SJCRH30 (cell line): ENCODE data around the gene AGPAT1. TPM values are rescaled to one million over a fixed set of nuclear protein-coding genes. Genes with fewer than 3 reads are reported as not detected.

Source experiments
- DNase-seq, 2 experiments: peaks; one replicate each; pipeline ENCODE4 v3.0.0-alpha.2; 2015 to 2020
- H3K27ac ChIP-seq: fragments of 250-450 bp; sonication (Bioruptor Pico); 2 replicates; pipeline ENCODE4 v1.5.1; 2020; ENCODE audit warnings: mild to moderate bottlenecking, moderate library complexity
- H3K27me3 ChIP-seq: fragments of 250-450 bp; sonication (Bioruptor Pico); 2 replicates; pipeline ENCODE4 v1.5.1; 2020; ENCODE audit warnings: mild to moderate bottlenecking, moderate library complexity
- H3K36me3 ChIP-seq: fragments of 250-450 bp; sonication (Bioruptor Pico); 2 replicates; pipeline ENCODE4 v1.5.1; 2020; ENCODE audit warnings: mild to moderate bottlenecking, moderate library complexity
- H3K4me1 ChIP-seq: fragments of 250-450 bp; sonication (Bioruptor Pico); 2 replicates; pipeline ENCODE4 v1.5.1; 2020; ENCODE audit warnings: mild to moderate bottlenecking, moderate library complexity
- H3K4me3 ChIP-seq: fragments of 250-450 bp; sonication (Bioruptor Pico); 2 replicates; pipeline ENCODE4 v1.5.1; 2020; ENCODE audit warnings: mild to moderate bottlenecking, moderate library complexity
- H3K9me3 ChIP-seq: fragments of 250-450 bp; sonication (Bioruptor Pico); replicated peaks from 2 replicates; pipeline ENCODE4 v1.5.1; 2020; ENCODE audit warnings: mild to moderate bottlenecking, moderate library complexity
- total RNA-seq: library from RNA; depleted of rRNA; stranded (reverse); fragments of >200 nt; shearing (Covaris generic); gene quantifications from 2 replicates; pipeline ENCODE4 v1.2.3, GENCODE V29; 2014

AGPAT1 gene
- total RNA-seq, 1 experiment from 2014 or later, result 70.3 TPM

DNA sequence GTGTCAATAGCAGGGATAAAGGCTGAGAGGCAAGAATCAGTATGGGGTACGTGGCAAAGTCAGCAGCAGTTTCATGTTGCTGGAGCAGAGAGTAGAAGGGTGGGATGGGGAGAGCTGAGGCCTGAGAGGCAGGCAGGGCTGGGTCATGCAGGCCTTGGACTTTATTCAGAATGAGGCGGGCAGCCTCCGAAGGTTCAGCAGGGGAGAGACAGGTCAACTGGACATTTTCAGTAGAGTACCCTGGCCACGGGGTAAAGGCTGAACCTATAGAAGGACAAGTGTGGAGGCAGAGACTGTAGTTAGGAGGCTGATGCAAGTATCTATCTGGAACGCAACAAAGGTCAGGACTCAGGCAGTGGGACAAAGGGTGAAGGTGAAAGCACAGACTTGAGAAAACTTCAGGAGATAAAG, 34.3 kb upstream of the AGPAT1 start:
- H3K9me3 ChIP-seq, result no peaks in the 10 kb centered on the region
- no peak for DNase-seq
- H3K27ac ChIP-seq, result no peak overlapping the region
- no peaks in the 10 kb centered on the region for H3K27me3 ChIP-seq
- no peaks in the 10 kb centered on the region for H3K4me1 ChIP-seq
- H3K36me3 ChIP-seq, result no peaks in the 10 kb centered on the region
- H3K4me3 ChIP-seq, result no peak overlapping the region

DNA sequence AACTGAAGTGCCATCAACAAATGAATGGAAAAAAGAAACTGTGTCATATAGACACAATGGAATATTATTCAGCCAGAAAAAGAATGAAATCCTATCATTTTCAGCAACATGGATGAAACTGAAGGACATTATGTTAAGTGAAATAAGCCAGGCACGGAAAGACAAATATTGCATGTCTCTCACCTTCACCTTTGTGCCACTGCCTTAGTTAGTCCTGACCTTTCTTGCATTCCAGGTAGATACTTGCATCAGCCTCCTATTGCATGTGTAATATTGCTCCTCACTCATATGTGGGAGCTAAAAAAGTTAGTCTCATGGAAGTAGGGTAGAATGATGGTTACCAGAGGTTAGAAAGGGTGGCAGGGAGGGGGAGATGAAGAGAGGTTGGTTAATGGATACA, 33.1 kb upstream of the AGPAT1 start:
- no peaks in the 10 kb centered on the region for H3K9me3 ChIP-seq

DNA sequence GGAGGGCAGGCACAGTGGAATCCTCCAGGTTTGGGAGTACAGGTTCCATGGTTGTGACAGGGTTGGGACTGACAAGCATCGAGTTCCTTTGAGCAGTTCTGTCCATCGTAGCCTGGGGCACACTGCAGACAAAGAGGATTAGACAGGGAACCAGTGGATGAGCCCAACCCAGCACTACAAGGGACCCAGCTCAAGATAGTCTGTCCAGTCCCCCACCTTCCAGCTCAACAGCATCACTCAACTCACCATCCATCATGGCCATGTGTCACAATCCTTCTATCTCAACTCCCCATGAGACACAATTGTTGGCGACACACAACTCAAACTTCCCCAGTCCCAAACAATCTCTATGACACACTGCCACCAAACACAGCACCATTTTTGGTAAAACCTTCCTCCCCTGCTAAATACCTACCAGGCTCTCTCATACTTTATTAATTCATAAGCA, 28.4 kb upstream of the AGPAT1 start:
- no peak overlapping the region for H3K4me3 ChIP-seq
- H3K27me3 ChIP-seq, result no peaks in the 10 kb centered on the region
- peaks cover 31% of the 10 kb centered on the region for H3K4me1 ChIP-seq
- H3K9me3 ChIP-seq, result no peaks in the 10 kb centered on the region
- H3K27ac ChIP-seq, result no peak overlapping the region
- H3K36me3 ChIP-seq, result no peaks in the 10 kb centered on the region
- DNase-seq, result no peak

More for the DNA sequence above, 33.1 kb upstream of the AGPAT1 start:
- DNase-seq, result no peak
- no peaks in the 10 kb centered on the region for H3K27me3 ChIP-seq
- no peaks in the 10 kb centered on the region for H3K36me3 ChIP-seq
- H3K4me1 ChIP-seq, result peaks cover 4% of the 10 kb centered on the region; the same call in 1 of the 2 replicates
- no peak overlapping the region for H3K27ac ChIP-seq
- H3K4me3 ChIP-seq, result no peak overlapping the region

- peaks cover 31% of the 10 kb centered on the region for H3K4me1 ChIP-seq
- H3K4me3 ChIP-seq, result no peak overlapping the region
- H3K27me3 ChIP-seq, result no peaks in the 10 kb centered on the region
- H3K9me3 ChIP-seq, result no peaks in the 10 kb centered on the region
- DNase-seq, result peak; percentile 83 to 87
- peak overlapping the region; percentile 22; the same call in 1 of the 2 replicates for H3K27ac ChIP-seq
- no peaks in the 10 kb centered on the region for H3K36me3 ChIP-seq
These were observed 27.8 kb upstream of the AGPAT1 start for GRCh38 chr6:32203426-32204267.

DNA sequence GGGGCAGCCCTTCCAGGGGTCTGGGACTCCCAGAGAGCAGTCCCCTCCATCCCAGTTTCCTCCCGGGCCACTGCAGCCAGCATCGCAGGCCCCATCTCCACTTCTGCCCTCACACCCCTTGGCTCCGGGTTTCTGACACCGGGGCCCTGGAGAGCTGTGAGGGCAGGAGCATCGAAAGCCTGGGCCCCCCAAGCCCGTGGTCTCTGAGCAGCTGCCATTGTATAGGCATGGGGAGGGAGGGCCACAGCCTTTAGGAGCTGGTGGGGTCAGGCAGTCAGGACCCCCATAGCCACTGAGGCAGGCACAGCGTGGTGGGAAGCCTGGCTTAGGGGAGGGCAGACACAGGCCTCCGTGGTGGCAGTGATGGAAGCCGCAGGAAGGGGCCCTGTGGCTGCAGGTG, 26.3 kb upstream of the AGPAT1 start:
- H3K27me3 ChIP-seq, result no peaks in the 10 kb centered on the region
- no peaks in the 10 kb centered on the region for H3K9me3 ChIP-seq
- H3K36me3 ChIP-seq, result no peaks in the 10 kb centered on the region
- peaks cover 31% of the 10 kb centered on the region for H3K4me1 ChIP-seq
- peak overlapping the region; percentile 22 for H3K27ac ChIP-seq
- peak in 1 of 2 experiments; percentile 20 for DNase-seq
- peak overlapping the region; percentile 17; the same call in 1 of the 2 replicates for H3K4me3 ChIP-seq

- Histone ChIP-seq H3K4me3 (no peak overlapping the region), H3K36me3 (no peaks in the 10 kb centered on the region), H3K9me3 (no peaks in the 10 kb centered on the region), H3K4me1 (peaks cover 31% of the 10 kb centered on the region), H3K27me3 (no peaks in the 10 kb centered on the region), H3K27ac (peak overlapping the region; percentile 22; the same call in 1 of the 2 replicates)
- no peak for DNase-seq
These were observed 25.0 kb upstream of the AGPAT1 start for GRCh38 chr6:32200711-32201475.

DNA sequence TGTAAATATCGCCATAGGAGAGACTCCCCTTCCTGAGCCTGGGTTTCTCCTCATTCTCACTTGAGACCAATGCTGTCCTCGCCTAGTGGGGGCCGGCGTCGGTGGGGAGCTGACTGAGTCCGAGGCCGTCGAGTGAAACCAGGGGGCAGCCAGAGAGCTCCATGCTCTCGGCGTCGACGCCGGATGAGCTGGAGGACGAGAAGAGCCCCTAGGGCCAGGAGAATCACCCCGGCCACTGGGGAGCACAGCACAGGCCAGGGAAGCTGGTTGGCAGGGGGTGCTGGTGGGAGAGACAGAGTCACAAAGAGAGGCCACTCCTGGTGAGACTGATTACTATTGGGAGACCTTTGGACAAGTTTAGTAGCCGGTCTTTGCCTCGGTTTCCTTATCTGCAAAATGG, 23.0 kb upstream of the AGPAT1 start:
- Histone ChIP-seq H3K4me3 (no peak overlapping the region), H3K27me3 (no peaks in the 10 kb centered on the region), H3K27ac (no peak overlapping the region), H3K9me3 (no peaks in the 10 kb centered on the region), H3K4me1 (peaks cover 26% of the 10 kb centered on the region), H3K36me3 (no peaks in the 10 kb centered on the region)
- no peak for DNase-seq

DNA sequence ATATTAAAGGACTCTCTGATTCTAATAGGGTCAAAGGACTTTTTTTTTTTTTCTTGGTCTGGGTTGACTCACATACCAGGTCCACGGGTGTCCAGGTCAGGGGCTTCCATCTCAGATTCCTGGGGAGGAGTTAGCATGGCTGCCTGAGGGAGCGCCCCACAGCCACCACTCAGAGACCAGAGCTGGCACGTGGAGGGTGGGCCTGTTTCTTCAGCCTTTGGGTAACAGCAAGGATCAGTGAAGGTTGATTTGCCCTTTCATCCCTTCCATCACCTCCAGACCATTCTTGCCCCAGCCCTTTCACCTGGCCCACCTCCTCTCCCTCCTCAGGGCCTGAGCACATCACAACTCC, 22.4 kb upstream of the AGPAT1 start:
- H3K4me3 ChIP-seq, result no peak overlapping the region
- H3K27ac ChIP-seq, result no peak overlapping the region
- no peak for DNase-seq
- no peaks in the 10 kb centered on the region for H3K36me3 ChIP-seq
- H3K27me3 ChIP-seq, result no peaks in the 10 kb centered on the region
- peaks cover 21% of the 10 kb centered on the region for H3K4me1 ChIP-seq
- no peaks in the 10 kb centered on the region for H3K9me3 ChIP-seq

DNA sequence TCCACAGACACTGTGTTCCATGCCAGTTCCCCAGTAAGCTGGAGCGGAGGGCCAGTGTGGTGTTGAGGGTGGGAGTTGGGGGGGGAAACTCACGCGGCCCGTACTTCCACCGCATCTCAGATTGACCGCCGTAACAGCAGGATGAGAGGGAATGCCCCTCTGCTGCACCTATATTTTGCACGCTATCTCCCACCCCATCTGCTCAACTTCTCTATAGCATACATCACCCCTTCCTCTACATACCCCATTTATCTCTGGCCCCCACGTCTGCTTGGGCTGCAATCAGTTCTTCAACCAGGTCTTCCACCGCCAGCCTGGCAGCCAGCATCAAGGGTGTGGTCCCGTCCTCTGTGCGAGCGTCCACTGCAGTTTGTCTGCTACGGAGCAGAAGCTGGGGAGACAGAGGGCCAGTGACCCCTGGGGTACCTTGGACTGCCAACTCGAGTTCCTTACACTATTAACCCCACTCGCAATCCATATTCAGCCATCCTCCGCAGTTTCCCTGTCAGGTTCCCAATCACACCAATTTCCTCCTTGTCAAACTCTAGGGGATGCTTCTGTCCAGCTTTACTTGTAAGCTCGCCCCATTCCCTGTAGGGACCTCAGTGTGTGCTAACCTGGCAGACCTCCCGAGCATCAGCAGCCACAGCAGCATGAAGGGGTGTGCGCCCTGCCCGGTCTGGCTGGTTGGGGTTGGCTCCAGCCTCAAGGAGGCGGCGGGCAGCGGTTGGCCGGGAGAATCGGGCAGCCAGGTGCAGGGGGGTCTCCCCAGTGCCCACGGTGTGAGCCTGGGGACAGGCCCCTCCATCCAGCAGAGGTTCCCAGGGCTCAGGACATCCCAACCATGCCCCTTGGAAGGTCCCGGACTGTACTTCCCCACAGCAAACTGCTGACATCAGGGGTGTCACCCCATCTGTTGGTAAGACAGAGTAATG, 21.1 kb upstream of the AGPAT1 start:
- H3K27ac ChIP-seq, result peak overlapping the region; percentile 100
- peaks cover 12% of the 10 kb centered on the region for H3K4me1 ChIP-seq
- H3K9me3 ChIP-seq, result no peaks in the 10 kb centered on the region
- no peaks in the 10 kb centered on the region for H3K36me3 ChIP-seq
- H3K27me3 ChIP-seq, result no peaks in the 10 kb centered on the region
- peak overlapping the region; percentile 73 for H3K4me3 ChIP-seq
- DNase-seq, result peak in 1 of 2 experiments; percentile 29

GRCh38 chr6:32195902-32196681, 20.2 kb upstream of the AGPAT1 start:
- Histone ChIP-seq H3K4me3 (peak overlapping the region; percentile 73), H3K36me3 (no peaks in the 10 kb centered on the region), H3K27ac (peak overlapping the region; percentile 100), H3K27me3 (no peaks in the 10 kb centered on the region), H3K9me3 (no peaks in the 10 kb centered on the region), H3K4me1 (peaks cover 4% of the 10 kb centered on the region)
- DNase-seq, result peak; percentile 96 to 97

DNA sequence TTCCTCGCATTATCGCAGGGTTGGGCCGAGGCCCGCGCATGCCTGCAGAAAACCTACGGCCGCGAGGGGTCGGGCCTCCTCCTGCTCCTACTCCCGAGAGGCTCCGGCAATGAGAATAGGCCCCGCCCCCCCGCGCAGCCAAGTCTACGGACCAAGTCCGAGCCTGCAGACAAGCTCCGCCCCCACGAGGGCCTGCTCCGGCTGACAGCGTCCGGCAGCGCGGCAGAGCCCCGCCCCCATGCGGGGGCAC, 19.7 kb upstream of the AGPAT1 start:
- Histone ChIP-seq H3K36me3 (no peaks in the 10 kb centered on the region), H3K9me3 (no peaks in the 10 kb centered on the region), H3K27me3 (no peaks in the 10 kb centered on the region), H3K27ac (peak overlapping the region; percentile 100), H3K4me3 (peak overlapping the region; percentile 73), H3K4me1 (peaks cover 6% of the 10 kb centered on the region)
- peak; percentile 99 to 100 for DNase-seq

DNA sequence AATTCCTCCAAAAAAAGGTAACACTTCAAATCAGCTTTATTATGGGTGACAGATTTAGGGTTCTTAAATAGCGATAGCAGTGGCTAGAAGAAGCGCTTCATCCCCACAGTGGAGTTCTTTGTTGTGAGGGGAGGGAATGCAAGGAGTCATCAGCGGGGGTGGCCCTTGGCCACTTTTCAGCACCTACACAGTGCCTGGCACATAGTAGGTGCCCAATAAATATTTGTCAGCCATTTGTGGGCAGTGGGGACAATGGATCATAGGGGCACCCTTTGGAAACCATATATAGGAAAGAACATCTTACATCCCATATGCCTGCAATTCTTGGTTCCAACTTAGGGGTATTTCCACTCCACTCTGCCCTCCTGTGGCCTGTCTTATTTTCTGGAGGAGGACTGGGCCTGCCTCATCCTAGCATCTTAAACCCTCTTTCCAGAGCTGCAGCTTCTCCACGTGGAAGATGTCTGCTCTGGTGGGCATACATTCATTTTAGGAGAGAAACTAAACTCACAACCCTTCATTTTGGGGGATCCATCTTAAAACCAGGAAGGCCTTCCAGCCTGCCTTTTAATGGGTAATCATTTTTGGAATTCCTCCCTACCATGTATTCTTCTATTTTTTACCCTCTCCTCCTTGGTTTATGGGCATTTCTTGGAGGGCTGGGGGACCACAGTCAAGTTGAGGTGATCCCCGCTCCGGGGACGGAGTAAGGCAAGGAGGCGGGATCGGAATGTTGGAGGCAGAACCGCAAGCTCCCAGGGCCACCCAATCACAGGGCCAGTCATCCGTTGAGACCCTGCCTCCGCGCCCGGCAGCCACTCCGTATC, 19.2 kb upstream of the AGPAT1 start:
- H3K27ac ChIP-seq, result peak overlapping the region; percentile 62
- no peaks in the 10 kb centered on the region for H3K27me3 ChIP-seq
- no peaks in the 10 kb centered on the region for H3K9me3 ChIP-seq
- peaks cover 6% of the 10 kb centered on the region for H3K4me1 ChIP-seq
- peak overlapping the region; percentile 50 for H3K4me3 ChIP-seq
- H3K36me3 ChIP-seq, result no peaks in the 10 kb centered on the region
- peak in 1 of 2 experiments; percentile 54 for DNase-seq

- H3K27ac ChIP-seq, result no peak overlapping the region
- no peak overlapping the region for H3K4me3 ChIP-seq
- no peaks in the 10 kb centered on the region for H3K36me3 ChIP-seq
- DNase-seq, result no peak
- H3K27me3 ChIP-seq, result no peaks in the 10 kb centered on the region
- no peaks in the 10 kb centered on the region for H3K9me3 ChIP-seq
- H3K4me1 ChIP-seq, result peaks cover 6% of the 10 kb centered on the region
These were observed 18.5 kb upstream of the AGPAT1 start for GRCh38 chr6:32194388-32194787.
